ENCODE data around the gene DMXL1.

DNA sequence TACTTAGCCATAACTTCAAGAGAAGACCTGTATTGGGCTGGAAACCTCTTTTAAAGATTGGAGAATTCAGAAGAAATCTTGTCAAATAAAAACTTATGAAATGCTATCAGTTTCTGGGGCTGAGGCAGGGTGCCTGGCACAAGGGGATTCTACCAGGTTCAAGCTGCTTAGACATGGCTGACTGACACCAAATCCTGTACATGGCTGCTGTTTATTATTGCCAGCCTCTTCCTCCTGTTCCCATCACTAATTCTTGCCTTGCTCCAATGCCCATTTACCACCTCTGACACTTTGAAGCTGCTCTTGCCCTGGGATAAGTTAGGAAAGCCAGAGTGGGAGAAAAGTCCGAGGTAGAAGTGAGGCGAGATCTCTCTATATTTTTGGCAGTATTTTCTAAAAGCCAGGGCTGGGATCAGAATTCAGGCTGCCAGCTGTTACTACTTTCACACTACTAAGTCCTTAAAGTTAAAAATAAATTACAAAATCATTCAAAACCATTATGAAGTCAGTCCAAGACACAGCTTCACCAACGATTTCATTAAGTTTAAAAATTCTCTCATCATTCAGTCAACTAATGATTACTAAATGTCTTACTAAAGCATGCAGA lies 218.7 kb downstream of the DMXL1 start:
- TF ChIP-seq, protein P1, sequence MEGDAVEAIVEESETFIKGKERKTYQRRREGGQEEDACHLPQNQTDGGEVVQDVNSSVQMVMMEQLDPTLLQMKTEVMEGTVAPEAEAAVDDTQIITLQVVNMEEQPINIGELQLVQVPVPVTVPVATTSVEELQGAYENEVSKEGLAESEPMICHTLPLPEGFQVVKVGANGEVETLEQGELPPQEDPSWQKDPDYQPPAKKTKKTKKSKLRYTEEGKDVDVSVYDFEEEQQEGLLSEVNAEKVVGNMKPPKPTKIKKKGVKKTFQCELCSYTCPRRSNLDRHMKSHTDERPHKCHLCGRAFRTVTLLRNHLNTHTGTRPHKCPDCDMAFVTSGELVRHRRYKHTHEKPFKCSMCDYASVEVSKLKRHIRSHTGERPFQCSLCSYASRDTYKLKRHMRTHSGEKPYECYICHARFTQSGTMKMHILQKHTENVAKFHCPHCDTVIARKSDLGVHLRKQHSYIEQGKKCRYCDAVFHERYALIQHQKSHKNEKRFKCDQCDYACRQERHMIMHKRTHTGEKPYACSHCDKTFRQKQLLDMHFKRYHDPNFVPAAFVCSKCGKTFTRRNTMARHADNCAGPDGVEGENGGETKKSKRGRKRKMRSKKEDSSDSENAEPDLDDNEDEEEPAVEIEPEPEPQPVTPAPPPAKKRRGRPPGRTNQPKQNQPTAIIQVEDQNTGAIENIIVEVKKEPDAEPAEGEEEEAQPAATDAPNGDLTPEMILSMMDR (IDR thresholded peaks at IDR 0.05; ENCODE audit: low read length) = no peak
- TF ChIP-seq EZH2 (optimal IDR thresholded peaks at IDR 0.05; ENCODE audit: low read depth, low read length) = no peak
- TF ChIP-seq EZH2phosphoT487 (IDR thresholded peaks at IDR 0.05; ENCODE audit: low read length) = no peak
